ENCODE measurements around the gene DDX27.
A peak's percentile ranks its signal among the peaks of the same experiment; 100 is the strongest.
"Not testable (repeated sequence)": the region's sequence is repeated elsewhere in the genome, so short reads cannot be mapped to it uniquely, and the experiment has no call there.

The DDX27 gene

GRCh38 chr20:49203746-49204145 lies 15.5 kb upstream of the DDX27 start:
- DNase-seq (ENCODE audit: low read depth in 2 of 3, low spot score in 1 of 3) = no peak

GRCh38 chr20:49207076-49207475 lies 12.1 kb upstream of the DDX27 start:
- no peak for DNase-seq (ENCODE audit: low read depth in 2 of 3, low spot score in 1 of 3)

GRCh38 chr20:49210101-49210756 lies 9.0 kb upstream of the DDX27 start:
- no peak for DNase-seq (ENCODE audit: low read depth in 2 of 3, low spot score in 1 of 3)

- no peak for DNase-seq (ENCODE audit: low read depth in 2 of 3, low spot score in 1 of 3)
Measured at GRCh38 chr20:49210757-49211110, 8.5 kb upstream of the DDX27 start.

- no peak for DNase-seq (ENCODE audit: low read depth in 2 of 3, low spot score in 1 of 3)
Measured at GRCh38 chr20:49214571-49214970, 4.6 kb upstream of the DDX27 start.

GRCh38 chr20:49215232-49215631 lies 4.0 kb upstream of the DDX27 start:
- no peak for DNase-seq (ENCODE audit: low read depth in 2 of 3, low spot score in 1 of 3)

- peak; percentile 91 to 99 (median 95) for DNase-seq (ENCODE audit: low read depth in 2 of 3, low spot score in 1 of 3)
Measured at GRCh38 chr20:49216991-49217578, 2.1 kb upstream of the DDX27 start.

GRCh38 chr20:49218739-49219090 lies 501 bp upstream of the DDX27 start:
- not testable (repeated sequence) for DNase-seq (ENCODE audit: low read depth in 2 of 3, low spot score in 1 of 3)

GRCh38 chr20:49219924-49220831 lies 962 bp downstream of the DDX27 start:
- no peak for DNase-seq (ENCODE audit: low read depth in 2 of 3, low spot score in 1 of 3)

- no peak for DNase-seq (ENCODE audit: low read depth in 2 of 3, low spot score in 1 of 3)
Measured at GRCh38 chr20:49225896-49226295, 6.7 kb downstream of the DDX27 start.

- DNase-seq (ENCODE audit: low read depth in 2 of 3, low spot score in 1 of 3) = no peak
Measured at GRCh38 chr20:49228676-49229075, 9.5 kb downstream of the DDX27 start.

GRCh38 chr20:49229381-49229780 lies 10.2 kb downstream of the DDX27 start:
- DNase-seq (ENCODE audit: low read depth in 2 of 3, low spot score in 1 of 3) = no peak

GRCh38 chr20:49230021-49230420 lies 10.8 kb downstream of the DDX27 start:
- no peak for DNase-seq (ENCODE audit: low read depth in 2 of 3, low spot score in 1 of 3)

- no peak for DNase-seq (ENCODE audit: low read depth in 2 of 3, low spot score in 1 of 3)
Measured at GRCh38 chr20:49230561-49231133, 11.4 kb downstream of the DDX27 start.

GRCh38 chr20:49231471-49231870 lies 12.3 kb downstream of the DDX27 start:
- DNase-seq (ENCODE audit: low read depth in 2 of 3, low spot score in 1 of 3) = no peak

- no peak for DNase-seq (ENCODE audit: low read depth in 2 of 3, low spot score in 1 of 3)
Measured at GRCh38 chr20:49233226-49233625, 14.0 kb downstream of the DDX27 start.

- DNase-seq (ENCODE audit: low read depth in 2 of 3, low spot score in 1 of 3) = no peak
Measured at GRCh38 chr20:49234831-49235230, 15.6 kb downstream of the DDX27 start.

- DNase-seq (ENCODE audit: low read depth in 2 of 3, low spot score in 1 of 3) = no peak
Measured at GRCh38 chr20:49236301-49236700, 17.1 kb downstream of the DDX27 start.

GRCh38 chr20:49237531-49237930 lies 18.3 kb downstream of the DDX27 start:
- DNase-seq (ENCODE audit: low read depth in 2 of 3, low spot score in 1 of 3) = no peak

GRCh38 chr20:49245921-49246740 lies 26.9 kb downstream of the DDX27 start:
- DNase-seq (ENCODE audit: low read depth in 2 of 3, low spot score in 1 of 3) = no peak

- no peak for DNase-seq (ENCODE audit: low read depth in 2 of 3, low spot score in 1 of 3)
Measured at GRCh38 chr20:49247169-49247723, 28.0 kb downstream of the DDX27 start.

All from stimulated activated CD4-positive, alpha-beta T cell treated with anti-CD3 and anti-CD28 coated beads, Interleukin-12 subunit alpha, Interleukin-12 subunit beta, amount 100 ng/mL, for 48 hours (primary cell).